ENCODE results near the gene USP1.

- TF ChIP-seq POLR2A (IDR thresholded peaks at IDR 0.05; ENCODE audit: low read depth, low read length), result no peak
- TF ChIP-seq POLR2AphosphoS5 (IDR thresholded peaks at IDR 0.05; ENCODE audit: low read depth, low read length), result no peak
These were observed 38.5 kb upstream of the USP1 start for GRCh38 chr1:62398377-62398776.

Measured in GM12892 (cell line).